Lower leg skin (tissue), 4 donors: ENCODE measurements around the gene KREMEN1. TPM values are rescaled to one million over a fixed set of nuclear protein-coding genes. Genes with fewer than 3 reads are reported as not detected.

Source experiments
- DNase-seq, 2 donors: peaks; one replicate each; pipeline ENCODE4 v3.0.0-alpha.2; 2019; ENCODE audit warnings: low spot score in 2 of 2
- H3K4me3 ChIP-seq: fragments of 200-600 bp; sonication (generic); 2 replicates; pipeline ENCODE4 v1.5.1; 2017; ENCODE audit warnings: mild to moderate bottlenecking, low read depth; ENCODE audit not compliant: poor library complexity, severe bottlenecking
- CTCF ChIP-seq, 3 donors: fragments of 450-650 bp; IDR thresholded peaks; one replicate each; pipeline ENCODE4 v1.5.1; 2016; ENCODE audit warnings: antibody characterized with exemption in 3 of 3, mild to moderate bottlenecking in 3 of 3, moderate library complexity in 2 of 3
- POLR2A ChIP-seq, 2 donors: fragments of 450-650 bp; IDR thresholded peaks; one replicate each; pipeline ENCODE4 v1.6.1; 2016 to 2017; ENCODE audit warnings: antibody characterized with exemption in 2 of 2, mild to moderate bottlenecking in 1 of 2, moderate library complexity in 1 of 2
- WGBS, 2 donors: methylation state at CpG; one replicate each; pipeline ENCODE4 v1.1.5; 2018; 5-methylcytosine and 5-hydroxymethylcytosine counted together
- intact Hi-C: fragments of 100-400 bp; cut with DNase I; formaldehyde crosslinking; loops from one replicate; pipeline ENCODE4 v1.15.0; 2023; ENCODE audit warnings: low total_unique reads
- total RNA-seq, 4 donors: library from RNA; depleted of rRNA; stranded (reverse); fragments of >200 nt; gene quantifications; one replicate each; pipeline ENCODE4 v1.1.0, GENCODE V29; 2016

Gene KREMEN1
- total RNA-seq, 4 donors from 2014 or later = 28.8 to 52.0 (median 48.0) TPM

- WGBS, 2 donors = 61 to 81% methylated on average over 1 of the region's 1 CpG
- DNase-seq = no peak
- no peak for TF ChIP-seq POLR2A (IDR thresholded peaks at IDR 0.05)
- no peak for TF ChIP-seq CTCF (IDR thresholded peaks at IDR 0.05)
- H3K4me3 ChIP-seq = no peak overlapping the region
- intact Hi-C loops = no loop called here
Measured at GRCh38 chr22:29093030-29093429, 20.2 kb downstream of the KREMEN1 start.

- H3K4me3 ChIP-seq = no peak overlapping the region
- TF ChIP-seq POLR2A (IDR thresholded peaks at IDR 0.05) (no peak), CTCF (IDR thresholded peaks at IDR 0.05) (no peak)
- intact Hi-C loops = no loop called here
- 50 to 52% methylated on average over 4 of the region's 4 CpGs for WGBS, 2 donors
- DNase-seq = no peak
Measured at GRCh38 chr22:29093501-29094300, 20.9 kb downstream of the KREMEN1 start.

GRCh38 chr22:29095459-29095858 is 22.6 kb downstream of the KREMEN1 start:
- no peak overlapping the region for H3K4me3 ChIP-seq
- no peak for DNase-seq
- intact Hi-C loops = no loop called here
- 98 to 100% methylated on average over 2 of the region's 2 CpGs for WGBS, 2 donors
- no peak for TF ChIP-seq CTCF (IDR thresholded peaks at IDR 0.05)
- no peak for TF ChIP-seq POLR2A (IDR thresholded peaks at IDR 0.05)

- intact Hi-C loops = no loop called here
- no peak overlapping the region for H3K4me3 ChIP-seq
- no peak for DNase-seq
- no peak for TF ChIP-seq CTCF (IDR thresholded peaks at IDR 0.05)
- no peak for TF ChIP-seq POLR2A (IDR thresholded peaks at IDR 0.05)
- 81 to 85% methylated on average over 13 of the region's 13 CpGs for WGBS, 2 donors
Measured at GRCh38 chr22:29096736-29097669, 24.2 kb downstream of the KREMEN1 start.

- no peak for TF ChIP-seq CTCF (IDR thresholded peaks at IDR 0.05)
- TF ChIP-seq POLR2A (IDR thresholded peaks at IDR 0.05) = no peak
- H3K4me3 ChIP-seq = no peak overlapping the region
- no peak for DNase-seq
- WGBS, 2 donors = 98% methylated on average over 2 of the region's 2 CpGs
- intact Hi-C loops = no loop called here
Measured at GRCh38 chr22:29098296-29098695, 25.5 kb downstream of the KREMEN1 start.
